ENCODE measurements around the gene PPP1R15A. TPM values are rescaled to one million over a fixed set of nuclear protein-coding genes. Genes with fewer than 3 reads are reported as not detected.
A peak's percentile ranks its signal among the peaks of the same experiment; 100 is the strongest.
"Not testable (repeated sequence)": the region's sequence is repeated elsewhere in the genome, so short reads cannot be mapped to it uniquely, and the experiment has no call there.

The PPP1R15A gene
- total RNA-seq, 2 donors from 2014 or later = 35.1 to 49.0 TPM

DNA sequence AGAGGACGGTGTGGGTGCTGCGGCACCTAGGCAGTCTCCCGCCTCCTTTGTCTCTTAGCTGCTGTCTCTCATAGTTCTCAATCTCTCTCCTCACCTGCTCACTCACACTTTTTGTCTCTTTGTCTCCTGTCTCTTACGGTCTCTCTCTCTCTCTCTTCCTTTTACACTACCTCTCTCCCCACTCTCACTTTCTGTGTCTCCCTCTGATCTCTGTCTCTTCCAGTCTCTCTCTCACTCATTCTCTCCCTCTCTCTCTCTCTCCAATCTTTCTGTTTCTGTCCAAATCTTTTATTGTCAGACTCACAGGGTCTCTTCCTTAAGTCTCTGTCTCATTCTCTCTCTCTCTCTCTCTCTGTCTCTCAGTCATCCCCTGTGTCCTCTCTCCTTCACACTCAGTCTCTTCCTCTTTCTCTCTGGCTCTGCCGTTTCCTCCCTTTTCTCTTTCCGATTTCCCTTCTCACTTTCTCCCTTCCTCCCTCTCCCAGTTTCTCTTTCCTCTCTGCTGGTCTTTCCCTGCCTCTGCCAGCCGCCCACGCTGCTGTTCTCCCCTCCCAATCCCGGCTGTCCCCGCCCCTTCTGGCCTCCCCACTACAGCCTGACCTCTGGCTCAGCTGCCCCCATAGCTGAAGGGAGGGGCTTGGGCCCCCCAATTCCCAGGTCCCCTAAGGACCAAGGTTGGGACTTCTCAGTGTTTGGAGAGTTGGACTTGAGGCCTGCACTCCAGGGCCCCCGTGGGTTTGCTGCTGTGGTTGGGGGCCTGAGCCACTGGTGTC lies 3.9 kb upstream of the PPP1R15A start, which contains the start of gene PLEKHA4:
TSS of gene PLEKHA4 (minus strand) at position 504 of the 773 bp plus-strand sequence. CDS start 997 bp downstream, outside the sequence.
- DNase-seq (ENCODE audit: low spot score) = no peak
- Histone ChIP-seq H3K27ac (peak within 1 kb of the TSS; percentile 69 to 75), H3K36me3 (no peaks in the 10 kb centered on the region), H3K4me1 (replicated peaks) (peaks cover 6% of the 10 kb centered on the region), H3K4me3 (peak within 1 kb of the TSS; percentile 19 to 20), H3K9me3 (no peaks in the 10 kb centered on the region), H3K27me3 (replicated peaks; ENCODE audit: insufficient read depth) (no peaks in the 10 kb centered on the region)
- intact Hi-C loops (cut with DNase I) = no loop called here
- 16% methylated on average over 11 of the region's 11 CpGs for WGBS
- peak; percentile 59 for TF ChIP-seq POLR2A (IDR thresholded peaks at IDR 0.05)
- TF ChIP-seq, protein P1, sequence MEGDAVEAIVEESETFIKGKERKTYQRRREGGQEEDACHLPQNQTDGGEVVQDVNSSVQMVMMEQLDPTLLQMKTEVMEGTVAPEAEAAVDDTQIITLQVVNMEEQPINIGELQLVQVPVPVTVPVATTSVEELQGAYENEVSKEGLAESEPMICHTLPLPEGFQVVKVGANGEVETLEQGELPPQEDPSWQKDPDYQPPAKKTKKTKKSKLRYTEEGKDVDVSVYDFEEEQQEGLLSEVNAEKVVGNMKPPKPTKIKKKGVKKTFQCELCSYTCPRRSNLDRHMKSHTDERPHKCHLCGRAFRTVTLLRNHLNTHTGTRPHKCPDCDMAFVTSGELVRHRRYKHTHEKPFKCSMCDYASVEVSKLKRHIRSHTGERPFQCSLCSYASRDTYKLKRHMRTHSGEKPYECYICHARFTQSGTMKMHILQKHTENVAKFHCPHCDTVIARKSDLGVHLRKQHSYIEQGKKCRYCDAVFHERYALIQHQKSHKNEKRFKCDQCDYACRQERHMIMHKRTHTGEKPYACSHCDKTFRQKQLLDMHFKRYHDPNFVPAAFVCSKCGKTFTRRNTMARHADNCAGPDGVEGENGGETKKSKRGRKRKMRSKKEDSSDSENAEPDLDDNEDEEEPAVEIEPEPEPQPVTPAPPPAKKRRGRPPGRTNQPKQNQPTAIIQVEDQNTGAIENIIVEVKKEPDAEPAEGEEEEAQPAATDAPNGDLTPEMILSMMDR (IDR thresholded peaks at IDR 0.05) = no peak
- peak; percentile 38 for TF ChIP-seq POLR2AphosphoS5 (IDR thresholded peaks at IDR 0.05)

DNA sequence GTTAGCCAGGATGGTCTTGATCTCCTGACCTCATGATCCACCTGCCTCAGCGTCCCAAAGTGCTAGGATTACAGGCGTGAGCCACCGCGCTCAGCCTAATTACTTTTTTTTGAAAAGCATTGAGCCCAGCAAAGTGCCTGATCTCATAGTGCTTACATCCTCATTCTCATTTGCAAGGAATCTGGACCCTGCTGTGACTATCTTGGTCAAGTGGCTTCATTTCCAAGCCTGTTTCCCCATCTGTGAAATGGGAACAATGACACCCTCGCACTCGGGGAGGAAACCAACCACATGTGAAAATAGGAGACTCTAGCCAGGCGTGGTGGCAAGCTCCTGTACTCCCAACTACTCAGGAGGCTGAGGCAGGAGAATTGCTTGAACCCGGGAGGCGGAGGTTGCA lies 2.2 kb upstream of the PPP1R15A start:
- Histone ChIP-seq H3K27ac (no peak overlapping the region), H3K9me3 (no peaks in the 10 kb centered on the region), H3K4me1 (replicated peaks) (peaks cover 18% of the 10 kb centered on the region), H3K36me3 (no peaks in the 10 kb centered on the region), H3K27me3 (replicated peaks; ENCODE audit: insufficient read depth) (no peaks in the 10 kb centered on the region), H3K4me3 (no peak overlapping the region)
- intact Hi-C loops (cut with DNase I) = no loop called here
- no peak for DNase-seq (ENCODE audit: low spot score)
- WGBS = 95% methylated on average over 9 of the region's 9 CpGs
- no peak for TF ChIP-seq POLR2A (IDR thresholded peaks at IDR 0.05)
- no peak for TF ChIP-seq POLR2AphosphoS5 (IDR thresholded peaks at IDR 0.05)
- TF ChIP-seq, protein P1 (IDR thresholded peaks at IDR 0.05) = no peak

DNA sequence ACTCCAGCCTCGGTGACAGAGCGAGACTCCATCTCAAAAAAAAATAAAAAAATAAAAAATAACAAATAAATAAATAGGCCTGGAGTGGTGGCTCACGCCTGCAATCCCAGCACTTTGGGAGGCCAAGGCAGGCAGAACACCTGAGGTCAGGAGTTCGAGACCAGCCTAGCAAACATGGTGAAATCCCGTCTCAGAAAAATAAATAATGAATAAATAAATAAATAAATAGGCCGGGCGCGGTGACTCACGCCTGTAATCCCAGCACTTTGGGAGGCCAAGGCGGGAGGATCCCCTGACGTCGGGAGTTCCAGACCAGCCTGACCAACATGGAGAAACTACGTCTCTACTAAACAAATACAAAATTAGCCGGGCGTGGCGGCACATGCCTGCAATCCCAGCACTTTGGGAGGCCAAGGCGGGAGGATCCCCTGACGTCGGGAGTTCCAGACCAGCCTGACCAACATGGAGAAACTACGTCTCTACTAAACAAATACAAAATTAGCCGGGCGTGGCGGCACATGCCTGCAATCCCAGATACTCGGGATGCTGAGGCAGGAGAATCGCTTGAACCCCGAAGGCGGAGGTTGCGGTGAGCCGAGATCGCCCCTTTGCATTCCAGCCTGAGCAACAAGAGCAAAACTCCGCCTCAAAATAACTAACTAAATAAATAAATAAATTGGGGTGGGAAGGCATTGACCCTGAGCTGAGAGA lies 595 bp upstream of the PPP1R15A start:
- peak overlapping the region; percentile 78 to 90 for H3K4me3 ChIP-seq
- peaks cover 21% of the 10 kb centered on the region for H3K4me1 ChIP-seq (replicated peaks)
- peak overlapping the region; percentile 100 for H3K27ac ChIP-seq
- intact Hi-C loops (cut with DNase I) = loop anchor here (2.0 kb wide), 1 partner anchor 93 kb away; the partner anchor contains the start of gene FTL
- DNase-seq (ENCODE audit: low spot score); H3K27me3 ChIP-seq (replicated peaks; ENCODE audit: insufficient read depth); H3K9me3 ChIP-seq; H3K36me3 ChIP-seq: not testable (repeated sequence)
- 67% methylated on average over 31 of the region's 31 CpGs for WGBS

DNA sequence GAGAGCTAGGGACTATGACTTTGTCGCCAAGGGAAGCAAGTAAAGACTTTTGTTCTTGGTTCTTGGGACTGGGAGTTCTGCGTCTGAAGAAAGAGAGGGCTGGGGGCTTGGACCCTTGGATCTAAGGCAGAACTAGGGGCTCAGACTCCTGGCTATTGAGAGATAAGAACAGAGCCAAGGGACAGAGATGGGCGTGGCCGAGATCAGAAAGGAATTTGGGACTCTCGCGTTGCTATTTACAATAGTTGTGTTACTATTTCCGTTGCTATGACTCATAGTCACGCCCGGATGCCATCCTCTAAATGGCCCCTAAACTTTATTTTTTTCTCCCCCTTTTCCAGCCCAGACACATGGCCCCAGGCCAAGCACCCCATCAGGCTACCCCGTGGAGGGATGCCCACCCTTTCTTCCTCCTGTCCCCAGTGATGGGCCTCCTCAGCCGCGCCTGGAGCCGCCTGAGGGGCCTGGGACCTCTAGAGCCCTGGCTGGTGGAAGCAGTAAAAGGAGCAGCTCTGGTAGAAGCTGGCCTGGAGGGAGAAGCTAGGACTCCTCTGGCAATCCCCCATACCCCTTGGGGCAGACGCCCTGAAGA lies 759 bp downstream of the PPP1R15A start:
- H3K4me1 ChIP-seq (replicated peaks) = peaks cover 17% of the 10 kb centered on the region
- peak; percentile 95 for TF ChIP-seq POLR2AphosphoS5 (IDR thresholded peaks at IDR 0.05)
- peak; percentile 66 for TF ChIP-seq POLR2A (IDR thresholded peaks at IDR 0.05)
- TF ChIP-seq, protein P1 (IDR thresholded peaks at IDR 0.05) = peak in 2 of 4 experiments; percentile 11 to 24
- intact Hi-C loops (cut with DNase I) = loop anchor here (2.0 kb wide), 1 partner anchor 92 kb away; the partner anchor contains the start of gene FTL

More for the DNA sequence above, 759 bp downstream of the PPP1R15A start:
- H3K27me3 ChIP-seq (replicated peaks; ENCODE audit: insufficient read depth) = no peaks in the 10 kb centered on the region
- peak overlapping the region; percentile 78 to 90 for H3K4me3 ChIP-seq
- H3K27ac ChIP-seq = peak overlapping the region; percentile 100
- under 1% methylated on average over 14 of the region's 14 CpGs for WGBS
- H3K36me3 ChIP-seq = no peaks in the 10 kb centered on the region
- no peaks in the 10 kb centered on the region for H3K9me3 ChIP-seq
- DNase-seq (ENCODE audit: low spot score) = peak; percentile 91

Data from prostate gland (tissue), 2 donors.